Measurements from ENCODE around the gene SMIM5. TPM values are rescaled to one million over a fixed set of nuclear protein-coding genes. Genes with fewer than 3 reads are reported as not detected.

The SMIM5 gene
- total RNA-seq, 2 donors from 2014 or later = 6.4 to 12.0 TPM

- peaks cover 0 to 8% of the 10 kb centered on the region in 2 donors for H3K4me1 ChIP-seq
- no peaks in the 10 kb centered on the region for H3K36me3 ChIP-seq
- H3K9me3 ChIP-seq = no peaks in the 10 kb centered on the region
- H3K27ac ChIP-seq = no peak overlapping the region
- no peak overlapping the region for H3K4me3 ChIP-seq
- DNase-seq (ENCODE audit: low spot score) = no peak
- no peaks in the 10 kb centered on the region for H3K27me3 ChIP-seq
- TF ChIP-seq, protein P1, sequence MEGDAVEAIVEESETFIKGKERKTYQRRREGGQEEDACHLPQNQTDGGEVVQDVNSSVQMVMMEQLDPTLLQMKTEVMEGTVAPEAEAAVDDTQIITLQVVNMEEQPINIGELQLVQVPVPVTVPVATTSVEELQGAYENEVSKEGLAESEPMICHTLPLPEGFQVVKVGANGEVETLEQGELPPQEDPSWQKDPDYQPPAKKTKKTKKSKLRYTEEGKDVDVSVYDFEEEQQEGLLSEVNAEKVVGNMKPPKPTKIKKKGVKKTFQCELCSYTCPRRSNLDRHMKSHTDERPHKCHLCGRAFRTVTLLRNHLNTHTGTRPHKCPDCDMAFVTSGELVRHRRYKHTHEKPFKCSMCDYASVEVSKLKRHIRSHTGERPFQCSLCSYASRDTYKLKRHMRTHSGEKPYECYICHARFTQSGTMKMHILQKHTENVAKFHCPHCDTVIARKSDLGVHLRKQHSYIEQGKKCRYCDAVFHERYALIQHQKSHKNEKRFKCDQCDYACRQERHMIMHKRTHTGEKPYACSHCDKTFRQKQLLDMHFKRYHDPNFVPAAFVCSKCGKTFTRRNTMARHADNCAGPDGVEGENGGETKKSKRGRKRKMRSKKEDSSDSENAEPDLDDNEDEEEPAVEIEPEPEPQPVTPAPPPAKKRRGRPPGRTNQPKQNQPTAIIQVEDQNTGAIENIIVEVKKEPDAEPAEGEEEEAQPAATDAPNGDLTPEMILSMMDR (IDR thresholded peaks at IDR 0.05) = no peak
These were observed 30.6 kb upstream of the SMIM5 start for GRCh38 chr17:75602644-75603043.

DNA sequence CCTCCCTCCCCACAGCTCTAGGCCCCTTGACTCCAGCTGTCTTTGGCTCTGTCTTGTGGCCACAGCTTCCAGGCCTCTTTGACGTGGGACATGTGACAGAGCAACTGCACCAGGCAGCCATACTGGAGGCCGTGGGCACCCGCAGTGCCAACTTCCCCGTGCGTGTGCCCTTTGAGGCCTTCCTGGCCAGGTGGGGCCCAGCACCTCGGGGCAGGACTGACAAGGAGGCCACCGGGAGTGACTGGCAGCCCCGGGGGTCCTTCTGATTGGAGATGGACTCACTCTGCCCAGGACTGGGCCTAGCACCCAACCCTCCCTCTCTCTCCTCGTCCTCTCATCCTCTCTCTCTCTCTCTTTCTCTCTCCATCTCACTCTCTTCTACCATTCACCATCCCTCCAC, 30.1 kb upstream of the SMIM5 start:
- peaks cover 0 to 8% of the 10 kb centered on the region in 2 donors for H3K4me1 ChIP-seq
- H3K27me3 ChIP-seq = no peaks in the 10 kb centered on the region
- H3K4me3 ChIP-seq = no peak overlapping the region
- H3K9me3 ChIP-seq = no peaks in the 10 kb centered on the region
- TF ChIP-seq, protein P1 (IDR thresholded peaks at IDR 0.05) = no peak
- H3K27ac ChIP-seq = no peak overlapping the region
- H3K36me3 ChIP-seq = no peaks in the 10 kb centered on the region
- DNase-seq (ENCODE audit: low spot score) = no peak

- no peak overlapping the region for H3K27ac ChIP-seq
- H3K9me3 ChIP-seq = no peaks in the 10 kb centered on the region
- H3K4me3 ChIP-seq = no peak overlapping the region
- H3K27me3 ChIP-seq = no peaks in the 10 kb centered on the region
- no peak for DNase-seq (ENCODE audit: low spot score)
- TF ChIP-seq, protein P1 (IDR thresholded peaks at IDR 0.05) = no peak
- H3K4me1 ChIP-seq = peaks cover 0 to 8% of the 10 kb centered on the region in 2 donors
- H3K36me3 ChIP-seq = no peaks in the 10 kb centered on the region
These were observed 29.1 kb upstream of the SMIM5 start for GRCh38 chr17:75604034-75604695.

DNA sequence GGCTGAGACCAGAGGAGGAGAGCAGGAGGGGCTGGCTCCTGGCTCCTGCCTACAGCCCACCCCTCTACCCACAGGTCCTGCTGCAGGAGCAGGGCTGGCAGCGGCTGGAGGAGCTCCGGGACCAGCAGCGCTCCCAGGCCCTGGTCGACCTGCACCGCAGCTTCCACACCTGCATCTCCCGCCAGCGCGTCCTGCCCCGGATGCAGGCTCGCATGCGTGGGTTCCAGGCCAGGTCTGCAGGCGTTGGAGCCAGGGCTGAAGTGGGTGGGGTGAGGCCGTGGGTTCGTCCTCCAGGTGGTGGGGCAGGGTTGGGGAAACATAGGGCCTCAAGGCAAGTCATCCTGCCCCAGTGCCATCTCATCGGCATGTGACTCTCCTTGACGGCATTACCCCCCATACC, 27.4 kb upstream of the SMIM5 start:
- TF ChIP-seq, protein P1 (IDR thresholded peaks at IDR 0.05) = no peak
- H3K36me3 ChIP-seq = no peaks in the 10 kb centered on the region
- H3K9me3 ChIP-seq = no peaks in the 10 kb centered on the region
- DNase-seq (ENCODE audit: low spot score) = no peak
- H3K4me1 ChIP-seq = peaks cover 0 to 8% of the 10 kb centered on the region in 2 donors
- H3K27ac ChIP-seq = no peak overlapping the region
- H3K4me3 ChIP-seq = no peak overlapping the region
- H3K27me3 ChIP-seq = no peaks in the 10 kb centered on the region

DNA sequence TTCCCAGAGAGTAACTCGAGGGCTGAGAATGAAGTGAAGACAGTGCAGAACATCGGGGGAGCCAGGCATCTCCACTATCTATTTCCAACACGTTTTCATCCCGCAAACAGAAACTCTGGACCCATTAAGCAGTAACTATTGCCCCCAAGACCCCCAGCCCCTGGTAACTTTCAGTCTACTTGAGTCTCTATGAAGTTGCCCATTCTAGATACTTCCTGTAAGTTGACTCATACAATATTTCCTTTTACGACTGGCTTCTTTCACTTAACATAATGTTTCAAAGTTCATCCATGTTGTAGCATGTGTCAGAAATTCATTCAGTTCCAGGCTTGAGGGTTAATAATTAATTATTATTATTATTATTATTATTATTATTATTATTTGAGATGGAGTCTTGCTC, 26.1 kb upstream of the SMIM5 start:
- no peak for DNase-seq (ENCODE audit: low spot score)
- Histone ChIP-seq H3K27ac (no peak overlapping the region), H3K9me3 (no peaks in the 10 kb centered on the region), H3K36me3 (no peaks in the 10 kb centered on the region), H3K4me1 (peaks cover 0 to 8% of the 10 kb centered on the region in 2 donors), H3K27me3 (no peaks in the 10 kb centered on the region), H3K4me3 (no peak overlapping the region)
- TF ChIP-seq, protein P1 (IDR thresholded peaks at IDR 0.05) = no peak

Measured in right atrium auricular region (tissue), 2 donors.